Endothelial cell of umbilical vein (primary cell): Measurements from ENCODE around the gene C1orf210. TPM values are rescaled to one million over a fixed set of nuclear protein-coding genes. Genes with fewer than 3 reads are reported as not detected.

Experiments
- BruUV-seq: library from RNA; stranded (reverse); fragments of 400-500 nt; replicated peaks from 2 replicates; lab custom pipeline; 2021; lab: Mats Ljungman, UMichigan
- CTCF ChIA-PET: fragments of 300-600, 350-600 bp; sonication (Branson Sonifier 250); formaldehyde crosslinking; loops from one replicate; lab custom pipeline; 2021; ENCODE audit warnings: antibody characterized with exemption, inconsistent platforms; lab: Charles Lee
- POLR2A ChIA-PET: fragments of 300-600, 350-600 bp; sonication (Branson Sonifier 250); formaldehyde crosslinking; loops from one replicate; lab custom pipeline; 2021; ENCODE audit warnings: antibody characterized with exemption, inconsistent platforms; lab: Charles Lee
- DNase-seq: peaks from one replicate; pipeline ENCODE4 v3.0.0-alpha.2; 2011; ENCODE audit warnings: low read depth, low spot score
- FAIRE-seq: peaks from 2 replicates; lab custom pipeline; 2011; peaks lifted over from hg19 to GRCh38; lab: Jason Lieb, UNC
- H2AFZ ChIP-seq: 2 replicates; pipeline ENCODE4 v1.6.0; 2012; ENCODE audit warnings: low read depth, low read length, control low read depth, inconsistent platforms
- H3K27ac ChIP-seq: 2 replicates; pipeline ENCODE4 v1.5.1; 2011; ENCODE audit warnings: low read depth, mild to moderate bottlenecking, control low read depth, low read length, moderate library complexity; ENCODE audit not compliant: insufficient read depth
- H3K27me3 ChIP-seq, 2 experiments: 2 replicates each; pipeline versions ENCODE4 v1.6.0 to v1.6.1; 2011; ENCODE audit warnings: low read length in 2 of 2, mixed read lengths in 1 of 2; ENCODE audit not compliant: control insufficient read depth in 2 of 2, insufficient read depth in 2 of 2
- H3K36me3 ChIP-seq, 2 experiments: 2 replicates in 1 of 2; 3 replicates in 1 of 2; pipeline ENCODE4 v1.5.1; 2011; ENCODE audit warnings: low read length in 2 of 2, mild to moderate bottlenecking in 1 of 2, moderate library complexity in 1 of 2; ENCODE audit not compliant: control insufficient read depth in 2 of 2, insufficient read depth in 2 of 2; ENCODE audit errors: extremely low read depth in 1 of 2
- H3K4me1 ChIP-seq: 3 replicates; pipeline ENCODE4 v1.5.1; 2011; ENCODE audit warnings: mild to moderate bottlenecking, low read length; ENCODE audit not compliant: control insufficient read depth, insufficient read depth; ENCODE audit errors: extremely low read depth
- H3K4me2 ChIP-seq: 2 replicates; pipeline ENCODE4 v1.6.1; 2011; ENCODE audit warnings: low read length, control low read depth, mixed read lengths; ENCODE audit not compliant: insufficient read depth
- H3K4me3 ChIP-seq, 3 experiments: fragments of 200-600 bp in 1 of 3; sonication (generic), shearing (Covaris generic) in 1 of 3; replicated peaks in 1 of 3; 2 replicates each; pipeline ENCODE4 v1.5.1; 2011 to 2016; ENCODE audit warnings: control low read depth in 3 of 3, low read length in 3 of 3, mild to moderate bottlenecking in 2 of 3, inconsistent platforms in 1 of 3, low read depth in 1 of 3, moderate library complexity in 1 of 3; ENCODE audit not compliant: insufficient read depth in 1 of 3
- H3K79me2 ChIP-seq: 2 replicates; pipeline ENCODE4 v1.6.0; 2012; ENCODE audit warnings: low read length, inconsistent platforms; ENCODE audit not compliant: control insufficient read depth, insufficient read depth
- H3K9ac ChIP-seq: replicated peaks from 2 replicates; pipeline ENCODE3; 2011; ENCODE audit warnings: low read length, control low read depth; ENCODE audit not compliant: insufficient read depth; ENCODE audit errors: extremely low read depth
- H3K9me1 ChIP-seq: replicated peaks from 3 replicates; pipeline ENCODE4 v1.6.0; 2011; ENCODE audit warnings: mild to moderate bottlenecking, low read length; ENCODE audit not compliant: control insufficient read depth, insufficient read depth; ENCODE audit errors: extremely low read depth
- H3K9me3 ChIP-seq: replicated peaks from 2 replicates; pipeline ENCODE4 v1.5.1; 2012; ENCODE audit warnings: low read length, inconsistent platforms; ENCODE audit not compliant: control insufficient read depth, insufficient read depth
- H4K20me1 ChIP-seq: replicated peaks from 2 replicates; pipeline ENCODE3; 2011; ENCODE audit warnings: mild to moderate bottlenecking, low read length; ENCODE audit not compliant: control insufficient read depth, insufficient read depth; ENCODE audit errors: extremely low read depth
- CTCF ChIP-seq, 2 donors: IDR thresholded peaks; 1 replicate in 1 of 2; 2 replicates in 1 of 2; pipeline ENCODE4 v1.5.1; 2011; ENCODE audit warnings: low read length in 2 of 2, mild to moderate bottlenecking in 2 of 2, moderate library complexity in 2 of 2, control low read depth in 1 of 2, inconsistent platforms in 1 of 2, low read depth in 1 of 2; ENCODE audit not compliant: insufficient read depth in 1 of 2; ENCODE audit errors: extremely low read depth in 1 of 2
- EZH2 ChIP-seq: IDR thresholded peaks from 2 replicates; pipeline ENCODE4 v1.6.1; 2012; ENCODE audit warnings: borderline replicate concordance, low read depth, mild to moderate bottlenecking, moderate library complexity, low read length, inconsistent platforms; ENCODE audit not compliant: severe bottlenecking
- FOS ChIP-seq: IDR thresholded peaks from 2 replicates; pipeline ENCODE4 v1.6.1; 2011; ENCODE audit warnings: mild to moderate bottlenecking, low read length, moderate library complexity, borderline replicate concordance; ENCODE audit not compliant: insufficient read depth
- GATA2 ChIP-seq: IDR thresholded peaks from 2 replicates; pipeline ENCODE4 v1.7.0; 2011; ENCODE audit warnings: low read depth, mild to moderate bottlenecking, moderate library complexity, mixed read lengths, low read length; ENCODE audit not compliant: insufficient read length, insufficient read depth
- JUN ChIP-seq: IDR thresholded peaks from 2 replicates; pipeline ENCODE4 v1.6.1; 2011; ENCODE audit warnings: borderline replicate concordance, low read depth; ENCODE audit not compliant: insufficient read length, insufficient read depth
- MAX ChIP-seq: IDR thresholded peaks from 2 replicates; pipeline ENCODE4 v1.6.1; 2011; ENCODE audit not compliant: insufficient read depth, insufficient read length
- MYC ChIP-seq: IDR thresholded peaks from one replicate; pipeline ENCODE4 v1.6.1; 2011; ENCODE audit warnings: mild to moderate bottlenecking, low read depth, low read length
- POLR2A ChIP-seq: IDR thresholded peaks from 2 replicates; pipeline ENCODE4 v1.6.1; 2012; ENCODE audit warnings: low read depth, mild to moderate bottlenecking, control low read depth, low read length
- POLR2AphosphoS5 ChIP-seq: IDR thresholded peaks from 2 replicates; pipeline ENCODE4 v1.6.1; 2012; ENCODE audit warnings: low read depth, mild to moderate bottlenecking, control low read depth, low read length, moderate library complexity; ENCODE audit not compliant: insufficient read depth
- dilution Hi-C: fragments of 300-500 bp; cut with MboI; formaldehyde crosslinking; loops from one replicate; pipeline ENCODE4 v1.15.0; 2019; ENCODE audit warnings: low sequenced_read_pairs; ENCODE audit not compliant: extremely low pct_ligation_motif_present
- intact Hi-C: fragments of 100-400 bp; cut with micrococcal nuclease; formaldehyde crosslinking; loops from one replicate; pipeline ENCODE4 v1.10.0; 2022
- polyA plus RNA-seq, 4 experiments: library from polyadenylated mRNA; depleted of rRNA in 3 of 4; stranded (reverse) in 3 of 4; unstranded in 1 of 4; fragments of >200 nt; gene quantifications; 2 replicates each; pipeline versions ENCODE4 v1.2.1 to v1.2.3, GENCODE V29; 2011 to 2012; ENCODE audit warnings: missing spikeins in 1 of 4
- total RNA-seq: library from RNA; stranded (reverse); gene quantifications from 2 replicates; pipeline ENCODE4 v1.2.3, GENCODE V29; 2021

The C1orf210 gene
- total and polyA plus RNA-seq, 2 donors (not counting 3 experiments of a cell fraction or from before 2014, with no cell fraction given) = not detected

GRCh38 chr1:43233631-43234030 is 51.8 kb downstream of the C1orf210 start:
- Histone ChIP-seq H3K36me3 (no peaks in the 10 kb centered on the region), H3K4me1 (peaks cover 19% of the 10 kb centered on the region), H3K9me3 (no peaks in the 10 kb centered on the region), H3K4me3 (no peak overlapping the region), H3K79me2 (no peaks in the 10 kb centered on the region), H3K27ac (no peak overlapping the region), H4K20me1 (no peaks in the 10 kb centered on the region), H3K9me1 (no peaks in the 10 kb centered on the region), H3K9ac (no peak overlapping the region), H3K27me3 (no peaks in the 10 kb centered on the region), H2AFZ (no peak overlapping the region), H3K4me2 (no peak overlapping the region)
- intact Hi-C loops = no loop called here
- DNase-seq (no peak), FAIRE-seq (no peak)
- POLR2A ChIA-PET = interaction anchor here (1.7 kb wide), 1 partner anchor 27 kb away, joined by 4 read pairs; no protein-coding TSS in a partner anchor
- CTCF ChIA-PET = interaction anchor here (0.5 to 7.5 kb wide), 3 partner anchors 158 to 419 kb away, joined by 3 to 74 read pairs (median 3); no protein-coding TSS in a partner anchor
- no TSS peak for BruUV-seq
- dilution Hi-C loops = loop anchor here (25.0 kb wide), 1 partner anchor 179 kb away; no protein-coding TSS in a partner anchor
- TF ChIP-seq MYC = no peak
- no peak for TF ChIP-seq POLR2AphosphoS5
- no peak for TF ChIP-seq GATA2
- no peak for TF ChIP-seq EZH2
- no peak for TF ChIP-seq JUN
- TF ChIP-seq MAX = no peak
- no peak for TF ChIP-seq POLR2A
- no peak for TF ChIP-seq CTCF (IDR thresholded peaks at IDR 0.05; ENCODE audit: extremely low read depth in 1 of 2, insufficient read depth in 1 of 2, low read depth in 1 of 2, low read length in 2 of 2)
- TF ChIP-seq FOS = no peak
